GM12874 (cell line): ENCODE measurements around the gene RPP38.

ENCODE experiments used
- TF ChIP-seq, protein P1 (sequence below): IDR thresholded peaks from 2 replicates; pipeline ENCODE4 v1.5.1; 2011; ENCODE audit warnings: low read depth, mild to moderate bottlenecking, control low read depth, low read length, moderate library complexity; ENCODE audit not compliant: insufficient read depth

RPP38 gene

DNA sequence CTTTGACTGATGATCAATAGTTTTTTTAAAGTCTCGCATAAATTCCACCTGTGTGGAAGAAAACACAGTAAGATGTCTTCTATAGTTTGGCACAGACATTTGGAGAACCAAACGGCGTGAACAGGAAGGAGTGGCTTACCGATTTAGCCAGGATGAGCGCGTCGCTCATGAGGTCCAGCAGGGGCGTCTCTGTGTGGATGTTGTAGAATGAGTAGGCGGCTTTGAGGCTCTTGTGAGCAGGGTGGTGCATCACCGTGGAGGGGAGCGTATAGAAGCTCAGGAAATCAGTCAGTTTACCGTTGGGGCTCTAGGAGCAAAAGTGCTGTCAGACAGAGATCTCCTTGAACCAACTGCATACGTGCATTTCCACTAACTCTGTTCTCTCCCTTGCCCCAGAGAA, 15.5 kb downstream of the RPP38 start:
- TF ChIP-seq, protein P1, sequence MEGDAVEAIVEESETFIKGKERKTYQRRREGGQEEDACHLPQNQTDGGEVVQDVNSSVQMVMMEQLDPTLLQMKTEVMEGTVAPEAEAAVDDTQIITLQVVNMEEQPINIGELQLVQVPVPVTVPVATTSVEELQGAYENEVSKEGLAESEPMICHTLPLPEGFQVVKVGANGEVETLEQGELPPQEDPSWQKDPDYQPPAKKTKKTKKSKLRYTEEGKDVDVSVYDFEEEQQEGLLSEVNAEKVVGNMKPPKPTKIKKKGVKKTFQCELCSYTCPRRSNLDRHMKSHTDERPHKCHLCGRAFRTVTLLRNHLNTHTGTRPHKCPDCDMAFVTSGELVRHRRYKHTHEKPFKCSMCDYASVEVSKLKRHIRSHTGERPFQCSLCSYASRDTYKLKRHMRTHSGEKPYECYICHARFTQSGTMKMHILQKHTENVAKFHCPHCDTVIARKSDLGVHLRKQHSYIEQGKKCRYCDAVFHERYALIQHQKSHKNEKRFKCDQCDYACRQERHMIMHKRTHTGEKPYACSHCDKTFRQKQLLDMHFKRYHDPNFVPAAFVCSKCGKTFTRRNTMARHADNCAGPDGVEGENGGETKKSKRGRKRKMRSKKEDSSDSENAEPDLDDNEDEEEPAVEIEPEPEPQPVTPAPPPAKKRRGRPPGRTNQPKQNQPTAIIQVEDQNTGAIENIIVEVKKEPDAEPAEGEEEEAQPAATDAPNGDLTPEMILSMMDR, result no peak

DNA sequence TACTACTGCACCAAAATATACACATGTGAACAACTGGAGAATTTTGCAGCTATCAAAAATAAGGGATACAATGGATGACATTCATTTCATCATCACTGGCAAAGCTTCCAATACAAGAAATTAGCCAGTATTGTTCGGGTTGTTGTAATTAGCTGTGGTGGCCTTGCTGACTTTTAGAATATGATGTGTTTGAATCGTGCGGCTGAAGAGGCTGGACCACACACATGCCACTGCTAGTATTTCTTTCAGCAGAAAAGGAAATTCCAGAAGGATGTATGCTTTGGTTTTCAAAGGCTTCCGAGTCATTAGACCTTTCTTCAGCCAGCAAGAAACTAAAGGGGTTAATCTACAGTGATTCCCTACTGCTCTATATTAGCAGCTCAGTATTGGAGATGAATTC, 16.6 kb downstream of the RPP38 start:
- TF ChIP-seq, protein P1, result no peak

DNA sequence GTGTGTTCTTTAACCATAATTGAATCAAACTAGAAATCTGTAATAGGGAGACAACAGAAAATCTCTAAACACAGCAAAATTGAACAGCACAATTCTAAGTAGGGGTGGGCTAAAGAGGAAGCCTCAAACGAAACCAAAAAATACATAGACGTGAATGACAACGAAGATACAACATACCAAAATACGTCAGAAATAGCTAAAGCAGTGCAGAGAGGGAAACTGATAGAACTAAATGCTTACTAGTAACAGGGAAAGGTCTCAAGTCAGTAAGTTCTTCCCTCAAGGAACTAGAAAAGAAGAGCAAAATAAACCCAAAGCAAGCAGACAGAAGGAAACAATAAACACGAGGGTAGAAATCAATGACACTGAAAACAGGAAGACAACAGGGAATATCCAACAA, 19.1 kb downstream of the RPP38 start:
- TF ChIP-seq, protein P1, result no peak

DNA sequence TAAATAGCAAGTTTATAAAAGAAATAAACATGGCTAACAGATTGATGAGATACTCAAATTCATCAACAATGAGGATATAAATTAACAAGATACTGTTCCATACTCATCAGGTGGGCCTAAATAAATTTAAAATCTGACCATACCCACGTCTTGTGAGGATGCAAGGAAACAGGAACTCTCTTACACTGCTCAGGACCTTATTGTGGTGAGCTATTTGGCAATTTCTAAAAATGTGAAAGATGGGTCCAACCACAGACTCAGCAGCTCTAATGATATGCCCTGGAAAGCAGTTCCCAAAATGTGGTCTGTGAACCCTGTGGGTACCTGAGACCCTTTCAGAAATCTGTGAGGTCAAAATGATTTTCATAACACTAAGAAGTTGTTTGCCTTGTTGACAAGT, 21.5 kb downstream of the RPP38 start:
- TF ChIP-seq, protein P1, result no peak

DNA sequence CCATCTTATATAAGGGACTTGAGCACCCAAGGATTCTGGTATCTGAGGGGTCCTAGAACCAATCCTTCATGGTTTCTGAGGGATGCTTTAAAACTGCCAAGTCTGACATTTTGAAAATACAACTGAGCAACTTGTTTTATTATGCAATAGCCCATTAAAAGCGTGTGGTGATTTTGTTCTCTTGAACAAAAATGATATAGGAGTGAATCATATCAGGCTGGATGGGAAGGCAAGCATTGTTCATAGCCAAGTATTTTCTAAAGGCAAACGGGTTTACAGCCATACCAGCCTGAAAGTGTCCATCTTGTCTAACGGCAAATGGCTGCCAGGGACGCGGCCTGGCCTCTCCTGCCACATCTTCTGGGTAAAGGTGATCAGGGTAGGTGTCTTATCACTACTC, 23.4 kb downstream of the RPP38 start:
- TF ChIP-seq, protein P1, result no peak

DNA sequence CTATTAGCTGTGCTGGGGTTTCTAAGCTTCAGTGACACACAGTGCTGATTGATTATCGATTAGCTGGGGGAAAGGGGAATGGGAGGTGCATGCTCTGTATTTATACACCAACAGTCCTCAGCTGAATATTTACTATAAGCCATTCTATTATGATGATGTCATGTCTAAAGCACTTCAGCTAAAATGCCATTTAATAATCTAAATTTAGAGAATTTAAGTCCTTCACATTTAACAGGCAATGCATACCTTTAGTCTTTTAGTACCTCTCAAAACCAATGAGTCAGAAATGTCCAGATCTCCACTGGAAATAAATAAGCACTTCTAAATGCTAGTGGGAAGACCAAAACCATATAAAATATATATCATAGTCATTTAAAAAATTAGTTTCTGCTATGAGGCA, 24.6 kb downstream of the RPP38 start:
- TF ChIP-seq, protein P1, result no peak

DNA sequence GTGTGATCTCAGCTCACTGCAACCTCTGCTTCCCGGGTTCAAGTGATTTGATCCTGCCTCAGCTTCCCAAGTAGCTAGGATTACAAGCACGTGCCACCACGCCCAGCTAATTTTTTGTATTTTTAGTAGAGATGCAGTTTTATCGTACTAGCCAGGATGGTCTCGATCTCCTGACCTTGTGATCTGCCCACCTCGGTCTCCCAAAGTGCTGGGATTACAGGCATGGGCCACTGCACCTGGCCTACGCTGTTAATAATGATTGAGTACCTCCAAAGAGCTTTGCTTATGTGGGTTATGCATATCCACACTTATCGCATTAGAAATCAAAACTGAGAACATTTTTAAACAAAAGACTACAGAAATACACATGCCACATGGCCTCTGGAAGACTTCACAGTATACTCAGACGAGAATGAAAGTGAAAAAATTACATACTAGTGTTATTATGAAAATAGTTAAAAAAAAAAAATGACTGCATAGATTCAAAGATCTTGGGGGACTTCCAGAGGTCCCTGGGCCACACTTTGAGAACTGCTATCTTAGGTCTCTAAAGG, 25.4 kb downstream of the RPP38 start:
- TF ChIP-seq, protein P1, result no peak
